GM21390 (cell line): ENCODE data around the gene ERI3.

Experiments
- ATAC-seq: cut with Tn5 transposase; IDR thresholded peaks from one replicate; pipeline ENCODE4 v1.9.1; 2021; ENCODE audit not compliant: unreplicated experiment

ERI3 gene

GRCh38 chr1:44289530-44289929, 65.5 kb downstream of the ERI3 start:
- no peak for ATAC-seq

- no peak for ATAC-seq
Observed at GRCh38 chr1:44288883-44289282, 66.2 kb downstream of the ERI3 start.

GRCh38 chr1:44284184-44284583, 70.9 kb downstream of the ERI3 start:
- ATAC-seq: no peak

- no peak for ATAC-seq
Observed at GRCh38 chr1:44283524-44284173, 71.4 kb downstream of the ERI3 start.

GRCh38 chr1:44282704-44283426, 72.2 kb downstream of the ERI3 start:
- no peak for ATAC-seq

- no peak for ATAC-seq
Observed at GRCh38 chr1:44281962-44282703, 72.9 kb downstream of the ERI3 start.

GRCh38 chr1:44276901-44277300, 78.2 kb downstream of the ERI3 start:
- no peak for ATAC-seq

- ATAC-seq: no peak
Observed at GRCh38 chr1:44275991-44276405, 79.1 kb downstream of the ERI3 start.

- no peak for ATAC-seq
Observed at GRCh38 chr1:44275296-44275962, 79.6 kb downstream of the ERI3 start.

GRCh38 chr1:44273560-44274350, 81.3 kb downstream of the ERI3 start:
- ATAC-seq: no peak

- ATAC-seq: no peak
Observed at GRCh38 chr1:44272992-44273391, 82.1 kb downstream of the ERI3 start.

GRCh38 chr1:44271646-44272045, 83.4 kb downstream of the ERI3 start:
- no peak for ATAC-seq

- no peak for ATAC-seq
Observed at GRCh38 chr1:44270686-44271628, 84.1 kb downstream of the ERI3 start.

GRCh38 chr1:44268054-44268453, 87.0 kb downstream of the ERI3 start:
- ATAC-seq: no peak

- no peak for ATAC-seq
Observed at GRCh38 chr1:44267438-44267837, 87.6 kb downstream of the ERI3 start.

- no peak for ATAC-seq
Observed at GRCh38 chr1:44266400-44267344, 88.4 kb downstream of the ERI3 start.

- no peak for ATAC-seq
Observed at GRCh38 chr1:44265656-44266358, 89.2 kb downstream of the ERI3 start.

- ATAC-seq: no peak
Observed at GRCh38 chr1:44264451-44264771, 90.6 kb downstream of the ERI3 start.
